GM12878 (cell line): ENCODE data around the gene PLEKHS1. TPM values are rescaled to one million over a fixed set of nuclear protein-coding genes. Genes with fewer than 3 reads are reported as not detected.

Source experiments
- ATAC-seq: fragments of 200-7000 bp; cut with Tn5 transposase; 3 replicates; pipeline ENCODE4 v1.9.1; 2020; ENCODE audit warnings: mild to moderate bottlenecking, moderate library complexity
- BruUV-seq: library from RNA; stranded (reverse); fragments of 400-500 nt; replicated peaks from 2 replicates; lab custom pipeline; 2021; lab: Mats Ljungman, UMichigan
- CTCF ChIA-PET: fragments of 300-600 bp; sonication (Branson Sonifier 250); formaldehyde crosslinking; extraction: SDS; loops from one replicate; lab custom pipeline; 2021; ENCODE audit warnings: inconsistent platforms; lab: Yijun Ruan, JAX
- POLR2A ChIA-PET: fragments of 350-600 bp; formaldehyde crosslinking; extraction: SDS; loops from one replicate; lab custom pipeline; 2021; ENCODE audit warnings: inconsistent platforms; lab: Charles Lee
- RAD21 ChIA-PET: fragments of 300-600 bp; sonication (Branson Sonifier 250); formaldehyde crosslinking; loops from one replicate; lab custom pipeline; 2023; ENCODE audit warnings: antibody characterized with exemption; ENCODE audit not compliant: unreplicated experiment; lab: Charles Lee
- SMC1A ChIA-PET: fragments of 300-600 bp; sonication (Branson Sonifier 250); formaldehyde crosslinking; loops from one replicate; lab custom pipeline; 2023; ENCODE audit not compliant: unreplicated experiment, uncharacterized antibody; lab: Charles Lee
- DNase-seq: peaks from one replicate; pipeline ENCODE4 v3.0.0-alpha.2; 2011; ENCODE audit warnings: low read depth, low spot score
- FAIRE-seq: peaks from 3 replicates; lab custom pipeline; 2011; peaks lifted over from hg19 to GRCh38; lab: Jason Lieb, UNC
- H2AFZ ChIP-seq: 2 replicates; pipeline ENCODE4 v1.6.0; 2011; ENCODE audit warnings: low read depth, low read length, control low read depth; ENCODE audit not compliant: control insufficient read depth
- H3K27ac ChIP-seq: 2 replicates; pipeline ENCODE4 v1.5.1; 2011; ENCODE audit warnings: control low read depth; ENCODE audit not compliant: control insufficient read depth, insufficient read depth
- H3K27me3 ChIP-seq, 2 experiments: replicated peaks in 1 of 2; 2 replicates each; pipeline versions ENCODE4 v1.6.0 to v1.6.1; 2011; ENCODE audit warnings: low read length in 1 of 2; ENCODE audit not compliant: control insufficient read depth in 2 of 2, insufficient read depth in 2 of 2
- H3K36me3 ChIP-seq, 2 experiments: 2 replicates each; pipeline ENCODE4 v1.5.1; 2011; ENCODE audit warnings: low read length in 1 of 2; ENCODE audit not compliant: control insufficient read depth in 2 of 2, insufficient read depth in 2 of 2
- H3K4me1 ChIP-seq: 2 replicates; pipeline ENCODE4 v1.6.1; 2011; ENCODE audit warnings: mild to moderate bottlenecking, low read length, moderate library complexity, mixed read lengths; ENCODE audit not compliant: control insufficient read depth, insufficient read depth
- H3K4me2 ChIP-seq: 2 replicates; pipeline ENCODE4 v1.6.0; 2011; ENCODE audit warnings: control low read depth; ENCODE audit not compliant: control insufficient read depth, insufficient read depth
- H3K4me3 ChIP-seq: fragments of 200-600 bp; sonication (generic); 2 replicates; pipeline ENCODE4 v1.5.1; 2016
- H3K79me2 ChIP-seq: 2 replicates; pipeline ENCODE4 v1.6.0; 2011; ENCODE audit warnings: low read length; ENCODE audit not compliant: control insufficient read depth, insufficient read depth
- H3K9ac ChIP-seq: 2 replicates; pipeline ENCODE4 v1.8.0; 2011; ENCODE audit warnings: low read length, control low read depth, mixed read lengths; ENCODE audit not compliant: control insufficient read depth, insufficient read depth
- H3K9me3 ChIP-seq: replicated peaks from 3 replicates; pipeline ENCODE4 v1.5.1; 2011; ENCODE audit warnings: mild to moderate bottlenecking, low read length; ENCODE audit not compliant: control insufficient read depth, insufficient read depth
- H4K20me1 ChIP-seq: 2 replicates; pipeline ENCODE4 v1.6.0; 2011; ENCODE audit not compliant: control insufficient read depth, insufficient read depth
- ATF7 ChIP-seq: fragments of 450-650 bp; IDR thresholded peaks from 2 replicates; pipeline ENCODE4 v1.6.1; 2016; ENCODE audit warnings: low read depth, mild to moderate bottlenecking
- BCL3 ChIP-seq: IDR thresholded peaks from 2 replicates; pipeline ENCODE4 v1.6.1; 2011; ENCODE audit warnings: borderline replicate concordance, low read depth, mild to moderate bottlenecking, moderate library complexity, low read length; ENCODE audit not compliant: insufficient read depth, poor library complexity, severe bottlenecking
- EP300 ChIP-seq, 2 experiments: fragments of 150-350 bp in 1 of 2; IDR thresholded peaks; 2 replicates each; pipeline ENCODE4 v1.6.1; 2011 to 2012; ENCODE audit warnings: low read depth in 2 of 2, low read length in 2 of 2, borderline replicate concordance in 1 of 2, improper control_type of control experiment in 1 of 2, inconsistent platforms in 1 of 2; ENCODE audit not compliant: control insufficient read depth in 1 of 2
- ESRRA ChIP-seq: IDR thresholded peaks from 2 replicates; pipeline ENCODE4 v1.6.1; 2012; ENCODE audit warnings: mild to moderate bottlenecking, low read length, improper control_type of control experiment
- GATAD2B ChIP-seq: fragments of 450-650 bp; conservative IDR thresholded peaks from 2 replicates; pipeline ENCODE4 v1.6.1; 2017; ENCODE audit warnings: low read depth, mild to moderate bottlenecking, moderate library complexity
- LARP7 ChIP-seq: fragments of 450-650 bp; IDR thresholded peaks from 2 replicates; pipeline ENCODE4 v1.6.1; 2017; ENCODE audit warnings: mild to moderate bottlenecking
- NBN ChIP-seq: fragments of 450-650 bp; IDR thresholded peaks from 2 replicates; pipeline ENCODE4 v1.6.1; 2016
- NFXL1 ChIP-seq: fragments of 450-650 bp; IDR thresholded peaks from 2 replicates; pipeline ENCODE4 v1.6.1; 2017; ENCODE audit warnings: antibody characterized with exemption, mild to moderate bottlenecking, borderline replicate concordance
- NFYB ChIP-seq: IDR thresholded peaks from 2 replicates; pipeline ENCODE4 v1.6.1; 2011; ENCODE audit warnings: low read depth, mild to moderate bottlenecking, low read length, improper control_type of control experiment, moderate library complexity; ENCODE audit not compliant: insufficient read depth
- PAX5 ChIP-seq: IDR thresholded peaks from 2 replicates; pipeline ENCODE4 v1.6.1; 2011; ENCODE audit warnings: low read depth, low read length, borderline replicate concordance
- RAD21 ChIP-seq: IDR thresholded peaks from 2 replicates; pipeline ENCODE4 v1.6.1; 2011; ENCODE audit warnings: mild to moderate bottlenecking, low read depth, low read length, moderate library complexity; ENCODE audit not compliant: insufficient read depth
- SIX5 ChIP-seq: IDR thresholded peaks from 2 replicates; pipeline ENCODE4 v1.6.1; 2011; ENCODE audit warnings: mild to moderate bottlenecking, low read depth, low read length, moderate library complexity; ENCODE audit not compliant: severe bottlenecking
- TARDBP ChIP-seq: IDR thresholded peaks from 2 replicates; pipeline ENCODE4 v1.6.1; 2016; ENCODE audit warnings: borderline replicate concordance
- TBL1XR1 ChIP-seq: IDR thresholded peaks from 2 replicates; pipeline ENCODE4 v1.6.1; 2012; ENCODE audit warnings: low read depth, low read length, improper control_type of control experiment
- YBX1 ChIP-seq: fragments of 450-650 bp; IDR thresholded peaks from 2 replicates; pipeline ENCODE4 v1.6.1; 2016; ENCODE audit warnings: antibody characterized with exemption
- YY1 ChIP-seq: IDR thresholded peaks from 2 replicates; pipeline ENCODE4 v1.6.1; 2011; ENCODE audit warnings: low read depth, mild to moderate bottlenecking, low read length
- in situ Hi-C: fragments of 300-500 bp; cut with MboI; formaldehyde crosslinking; loops from 9 replicates; pipeline ENCODE4 v1.14.3; 2018; ENCODE audit warnings: mixed read lengths
- intact Hi-C: fragments of 100-400 bp; cut with micrococcal nuclease; formaldehyde crosslinking; loops from one replicate; pipeline ENCODE4 v1.14.2; 2022; ENCODE audit not compliant: unreplicated experiment
- polyA plus RNA-seq, 11 experiments: library from polyadenylated mRNA; depleted of rRNA in 4 of 11; unstranded in 6 of 11; stranded (reverse) in 5 of 11; fragments of >200 nt; fragmentation: Nextera tagmentation in 4 of 11; fragmentation: Illumina TruSeq in 1 of 11; extraction: Ambion mirVana in 4 of 11; extraction: Trizol in 1 of 11; gene quantifications; 1 replicate in 1 of 11; 2 replicates in 10 of 11; pipeline versions ENCODE4 v1.2.1 to v1.2.3, GENCODE V29; 2011 to 2016; ENCODE audit warnings: inconsistent platforms in 2 of 11, missing spikeins in 2 of 11, low read depth in 1 of 11
- total RNA-seq, 4 experiments: library from RNA; depleted of rRNA in 3 of 4; stranded (reverse); fragments of >200 nt in 3 of 4; fragmentation: Illumina TruSeq in 1 of 4; extraction: Trizol in 1 of 4; gene quantifications; 2 replicates each; pipeline versions ENCODE4 v1.2.1 to v1.2.3, GENCODE V29; 2013 to 2021
- TF ChIP-seq, protein P1 (sequence below): IDR thresholded peaks from 2 replicates; pipeline ENCODE4 v1.6.1; 2012; ENCODE audit warnings: low read depth, low read length, improper control_type of control experiment
- TF ChIP-seq, protein P2 (sequence below): fragments of 450-650 bp; formaldehyde crosslinking; IDR thresholded peaks from 2 replicates; pipeline ENCODE4 v1.4.0; 2022; ENCODE audit warnings: mild to moderate bottlenecking, moderate library complexity

The PLEKHS1 gene
- total and polyA plus RNA-seq, 10 of the 15 experiments (the other 5 are each of a cell fraction or from before 2014, with no cell fraction given), result 0.04 to 0.17 TPM; not detected in 8

DNA sequence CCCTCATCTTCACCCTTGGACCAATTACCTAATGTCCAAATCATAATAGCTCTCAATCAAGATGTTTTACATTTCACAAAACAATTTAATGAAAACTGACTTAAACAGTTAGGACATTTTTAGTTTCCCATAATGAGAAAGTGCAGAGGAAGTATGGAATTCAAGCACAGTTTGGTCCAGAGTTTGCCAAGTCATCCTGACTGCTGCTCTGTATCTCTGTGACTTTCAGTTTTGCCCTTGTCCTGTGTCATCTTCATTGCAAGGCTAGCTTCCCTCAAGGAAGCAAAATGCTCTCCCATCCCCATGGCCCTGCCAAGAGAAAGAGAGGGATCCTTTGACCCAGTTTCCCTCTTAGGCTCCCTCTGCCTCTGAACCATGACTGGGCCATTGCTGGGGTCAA is 7.9 kb upstream of the PLEKHS1 start:
- intact Hi-C loops, result no loop called here
- Histone ChIP-seq H3K9me3 (no peaks in the 10 kb centered on the region), H2AFZ (no peak overlapping the region), H4K20me1 (no peaks in the 10 kb centered on the region), H3K4me3 (no peak overlapping the region), H3K79me2 (no peaks in the 10 kb centered on the region), H3K36me3 (no peaks in the 10 kb centered on the region), H3K4me2 (no peak overlapping the region), H3K9ac (no peak overlapping the region), H3K27me3 (no peaks in the 10 kb centered on the region)
- POLR2A ChIA-PET, result no interaction called here
- BruUV-seq, result no TSS peak
- ATAC-seq, result no peak
- RAD21 ChIA-PET, result no interaction called here
- SMC1A ChIA-PET, result interaction anchor here (0.6 to 0.7 kb wide), 2 partner anchors 10 to 359 kb away, joined by 3 to 5 read pairs; no protein-coding TSS in a partner anchor
- in situ Hi-C loops, result no loop called here
- DNase-seq, result no peak
- no peak for FAIRE-seq
- CTCF ChIA-PET, result no interaction called here
- no peak for TF ChIP-seq TBL1XR1
- no peak for TF ChIP-seq ESRRA
- no peak for TF ChIP-seq BCL3
- TF ChIP-seq YBX1, result no peak
- TF ChIP-seq, protein P1, sequence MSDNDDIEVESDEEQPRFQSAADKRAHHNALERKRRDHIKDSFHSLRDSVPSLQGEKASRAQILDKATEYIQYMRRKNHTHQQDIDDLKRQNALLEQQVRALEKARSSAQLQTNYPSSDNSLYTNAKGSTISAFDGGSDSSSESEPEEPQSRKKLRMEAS, result no peak
- no peak for TF ChIP-seq ATF7
- TF ChIP-seq SIX5, result no peak
- TF ChIP-seq RAD21, result no peak
- no peak for TF ChIP-seq NFYB
- TF ChIP-seq TARDBP, result no peak
- TF ChIP-seq NBN, result no peak
- TF ChIP-seq, protein P2, sequence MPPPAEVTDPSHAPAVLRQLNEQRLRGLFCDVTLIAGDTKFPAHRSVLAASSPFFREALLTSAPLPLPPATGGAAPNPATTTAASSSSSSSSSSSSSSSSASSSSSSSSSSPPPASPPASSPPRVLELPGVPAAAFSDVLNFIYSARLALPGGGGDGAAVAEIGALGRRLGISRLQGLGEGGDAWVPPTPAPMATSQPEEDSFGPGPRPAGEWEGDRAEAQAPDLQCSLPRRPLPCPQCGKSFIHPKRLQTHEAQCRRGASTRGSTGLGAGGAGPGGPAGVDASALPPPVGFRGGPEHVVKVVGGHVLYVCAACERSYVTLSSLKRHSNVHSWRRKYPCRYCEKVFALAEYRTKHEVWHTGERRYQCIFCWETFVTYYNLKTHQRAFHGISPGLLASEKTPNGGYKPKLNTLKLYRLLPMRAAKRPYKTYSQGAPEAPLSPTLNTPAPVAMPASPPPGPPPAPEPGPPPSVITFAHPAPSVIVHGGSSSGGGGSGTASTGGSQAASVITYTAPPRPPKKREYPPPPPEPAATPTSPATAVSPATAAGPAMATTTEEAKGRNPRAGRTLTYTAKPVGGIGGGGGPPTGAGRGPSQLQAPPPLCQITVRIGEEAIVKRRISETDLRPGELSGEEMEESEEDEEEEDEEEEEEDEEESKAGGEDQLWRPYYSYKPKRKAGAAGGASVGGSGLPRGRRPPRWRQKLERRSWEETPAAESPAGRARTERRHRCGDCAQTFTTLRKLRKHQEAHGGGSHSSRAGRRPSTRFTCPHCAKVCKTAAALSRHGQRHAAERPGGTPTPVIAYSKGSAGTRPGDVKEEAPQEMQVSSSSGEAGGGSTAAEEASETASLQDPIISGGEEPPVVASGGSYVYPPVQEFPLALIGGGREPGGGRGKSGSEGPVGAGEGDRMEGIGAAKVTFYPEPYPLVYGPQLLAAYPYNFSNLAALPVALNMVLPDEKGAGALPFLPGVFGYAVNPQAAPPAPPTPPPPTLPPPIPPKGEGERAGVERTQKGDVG, result no peak
- no peak for TF ChIP-seq EP300 (IDR thresholded peaks at IDR 0.05; ENCODE audit: borderline replicate concordance in 1 of 2, control insufficient read depth in 1 of 2, low read depth in 2 of 2, low read length in 2 of 2)
- no peak for TF ChIP-seq YY1
- TF ChIP-seq GATAD2B, result no peak
- TF ChIP-seq PAX5, result no peak
- no peak for TF ChIP-seq LARP7
- TF ChIP-seq NFXL1, result no peak
- TF ChIP-seq, all 136 proteins: peak for 0
- H3K4me1 ChIP-seq, result no peaks in the 10 kb centered on the region
- H3K27ac ChIP-seq, result no peak overlapping the region
